Uterine smooth muscle cell (primary cell): ENCODE measurements around the gene LCORL. TPM values are rescaled to one million over a fixed set of nuclear protein-coding genes. Genes with fewer than 3 reads are reported as not detected.

Experiments
- total RNA-seq: library from RNA; depleted of rRNA; stranded (reverse); fragments of >200 nt; gene quantifications from 2 replicates; pipeline ENCODE4 v1.2.3, GENCODE V29; 2014

LCORL gene
- total RNA-seq = 15.2 and 18.0 TPM in 2 replicates

GRCh38 chr4:18021720-18022571 is at the start of gene LCORL:
Gene LCORL, minus strand, starts transcription at chr4:18021755. Its CDS starts 4 bp downstream, at chr4:18021751.

GRCh38 chr4:17810260-17811077 is 211.1 kb downstream of the LCORL start, which contains the start of the genes DCAF16 and NCAPG:
Gene DCAF16, minus strand, starts transcription at chr4:17810757. Its CDS starts 6,616 bp downstream, at chr4:17804141.
Gene NCAPG, plus strand, starts transcription at chr4:17810979. Its CDS starts 99 bp downstream, at chr4:17811078.

Other genes starting within 250 kb of the LCORL start
- gene FAM184B, start 240.1 kb downstream of the LCORL start, total RNA-seq = under 0.01 TPM in 1 of 2 replicates, not detected in the other
- 20.4 and 22.5 TPM in 2 replicates for gene DCAF16, start 211.0 kb downstream of the LCORL start, total RNA-seq
- 22.2 and 87.8 TPM in 2 replicates for gene NCAPG, start 210.8 kb downstream of the LCORL start, total RNA-seq